Esophagus squamous epithelium (tissue), 5 donors: Measurements from ENCODE around the gene ATP2B2. TPM values are rescaled to one million over a fixed set of nuclear protein-coding genes. Genes with fewer than 3 reads are reported as not detected.

Source experiments
- DNase-seq: peaks from one replicate; lab custom pipeline; 2025; lab: John Stamatoyannopoulos, UW
- H3K27ac ChIP-seq, 4 donors: fragments of 200-600 bp; sonication (generic); one replicate each; pipeline ENCODE4 v1.5.1; 2016 to 2019; ENCODE audit warnings: mild to moderate bottlenecking in 1 of 4
- H3K27me3 ChIP-seq, 4 donors: fragments of 200-600 bp; sonication (generic); 1 replicate in 3 of 4; 2 replicates in 1 of 4; pipeline versions ENCODE4 v1.5.1 to v1.6.0; 2017 to 2021; ENCODE audit warnings: antibody characterized with exemption in 1 of 4
- H3K36me3 ChIP-seq, 3 donors: fragments of 200-600 bp; sonication (generic); one replicate each; pipeline ENCODE4 v1.5.1; 2016 to 2019
- H3K4me1 ChIP-seq, 3 donors: fragments of 200-600 bp; sonication (generic); one replicate each; pipeline ENCODE4 v1.5.1; 2017 to 2019
- H3K4me3 ChIP-seq, 4 donors: fragments of 200-600 bp; sonication (generic); 1 replicate in 3 of 4; 2 replicates in 1 of 4; pipeline ENCODE4 v1.5.1; 2016 to 2019; ENCODE audit warnings: mild to moderate bottlenecking in 2 of 4, moderate library complexity in 1 of 4
- H3K9me3 ChIP-seq, 3 donors: fragments of 200-600 bp; sonication (generic); one replicate each; pipeline ENCODE4 v1.5.1; 2016 to 2019
- POLR2A ChIP-seq, 4 donors: fragments of 450-650 bp; IDR thresholded peaks; one replicate each; pipeline ENCODE4 v1.6.1; 2017; ENCODE audit warnings: antibody characterized with exemption in 4 of 4, mild to moderate bottlenecking in 4 of 4, moderate library complexity in 3 of 4
- WGBS, 2 donors: methylation state at CpG; one replicate each; pipeline ENCODE4 v1.1.5; 2018; 5-methylcytosine and 5-hydroxymethylcytosine counted together
- intact Hi-C: fragments of 100-400 bp; cut with DNase I; formaldehyde crosslinking; loops from one replicate; pipeline ENCODE4 v1.15.0; 2022
- total RNA-seq, 4 donors: library from RNA; depleted of rRNA; stranded (reverse); fragments of >200 nt; gene quantifications; one replicate each; pipeline ENCODE4 v1.1.0, GENCODE V29; 2016
- TF ChIP-seq, protein P1 (sequence below), 6 experiments: fragments of 450-650 bp in 4 of 6; fragments of 200-600 bp in 2 of 6; sonication (generic) in 2 of 6; IDR thresholded peaks; one replicate each; pipeline ENCODE4 v1.5.1; 2016 to 2019; ENCODE audit warnings: antibody characterized with exemption in 6 of 6, mild to moderate bottlenecking in 4 of 6, moderate library complexity in 4 of 6
- donor health status: DM: yes; HTN: yes; CAD: no.

Gene ATP2B2
- total RNA-seq, 4 donors from 2014 or later = 0.31 to 0.57 (median 0.42) TPM

DNA sequence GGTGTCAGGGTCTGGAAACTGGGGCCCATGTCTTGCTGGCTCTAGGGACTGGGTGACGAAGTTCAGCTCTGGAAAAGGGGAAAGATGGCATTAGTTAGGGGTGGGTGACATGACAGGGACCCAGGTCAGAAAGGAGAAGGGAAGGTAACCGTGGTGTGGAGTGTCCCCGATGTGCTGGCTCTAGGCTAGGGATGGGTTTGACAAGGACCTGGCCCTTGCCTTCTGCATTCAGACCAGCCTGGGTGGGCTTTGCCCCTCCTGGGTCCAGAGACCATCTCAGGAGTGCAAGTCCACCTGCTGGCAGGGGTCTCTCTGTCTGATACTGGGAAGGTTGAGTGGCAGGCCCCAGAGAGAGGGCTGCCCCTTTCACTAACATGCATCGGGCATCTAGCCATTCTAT lies 28.7 kb upstream of the ATP2B2 start:
- DNase-seq = no peak
- TF ChIP-seq, protein P1, sequence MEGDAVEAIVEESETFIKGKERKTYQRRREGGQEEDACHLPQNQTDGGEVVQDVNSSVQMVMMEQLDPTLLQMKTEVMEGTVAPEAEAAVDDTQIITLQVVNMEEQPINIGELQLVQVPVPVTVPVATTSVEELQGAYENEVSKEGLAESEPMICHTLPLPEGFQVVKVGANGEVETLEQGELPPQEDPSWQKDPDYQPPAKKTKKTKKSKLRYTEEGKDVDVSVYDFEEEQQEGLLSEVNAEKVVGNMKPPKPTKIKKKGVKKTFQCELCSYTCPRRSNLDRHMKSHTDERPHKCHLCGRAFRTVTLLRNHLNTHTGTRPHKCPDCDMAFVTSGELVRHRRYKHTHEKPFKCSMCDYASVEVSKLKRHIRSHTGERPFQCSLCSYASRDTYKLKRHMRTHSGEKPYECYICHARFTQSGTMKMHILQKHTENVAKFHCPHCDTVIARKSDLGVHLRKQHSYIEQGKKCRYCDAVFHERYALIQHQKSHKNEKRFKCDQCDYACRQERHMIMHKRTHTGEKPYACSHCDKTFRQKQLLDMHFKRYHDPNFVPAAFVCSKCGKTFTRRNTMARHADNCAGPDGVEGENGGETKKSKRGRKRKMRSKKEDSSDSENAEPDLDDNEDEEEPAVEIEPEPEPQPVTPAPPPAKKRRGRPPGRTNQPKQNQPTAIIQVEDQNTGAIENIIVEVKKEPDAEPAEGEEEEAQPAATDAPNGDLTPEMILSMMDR (IDR thresholded peaks at IDR 0.05) = no peak
- TF ChIP-seq POLR2A (IDR thresholded peaks at IDR 0.05) = no peak
- intact Hi-C loops = no loop called here

DNA sequence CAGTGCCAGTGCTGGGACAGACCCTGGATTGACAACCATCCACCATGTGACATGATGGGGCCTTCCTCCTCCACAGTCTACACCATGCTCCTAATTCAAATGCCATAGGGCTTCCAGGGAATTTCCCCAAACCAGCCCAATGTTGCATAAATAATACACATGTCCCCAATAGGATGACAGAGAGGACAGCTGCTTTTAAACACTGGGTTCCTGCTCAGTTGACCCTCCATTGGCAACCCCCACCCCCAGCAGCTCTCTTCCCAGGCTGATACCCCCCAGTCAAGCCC lies 28.3 kb upstream of the ATP2B2 start:
- no peak for TF ChIP-seq POLR2A (IDR thresholded peaks at IDR 0.05)
- TF ChIP-seq, protein P1 (IDR thresholded peaks at IDR 0.05) = no peak
- no peak for DNase-seq
- intact Hi-C loops = no loop called here
- H3K4me1 ChIP-seq = no peaks in the 10 kb centered on the region
- H3K9me3 ChIP-seq = no peaks in the 10 kb centered on the region
- H3K36me3 ChIP-seq = no peaks in the 10 kb centered on the region
- H3K4me3 ChIP-seq = no peak overlapping the region
- H3K27ac ChIP-seq = no peak overlapping the region
- peaks cover 0 to 19% (median 0%) of the 10 kb centered on the region in 4 donors for H3K27me3 ChIP-seq

More for the DNA sequence above, 28.7 kb upstream of the ATP2B2 start:
- Histone ChIP-seq H3K27ac (no peak overlapping the region), H3K36me3 (no peaks in the 10 kb centered on the region), H3K27me3 (peaks cover 0 to 20% (median 0%) of the 10 kb centered on the region in 4 donors), H3K4me3 (no peak overlapping the region), H3K9me3 (peaks cover 0 to 1% (median 0%) of the 10 kb centered on the region in 3 donors), H3K4me1 (no peaks in the 10 kb centered on the region)
- 77 to 96% methylated on average over 3 to 4 of the region's 4 CpGs for WGBS, 2 donors

DNA sequence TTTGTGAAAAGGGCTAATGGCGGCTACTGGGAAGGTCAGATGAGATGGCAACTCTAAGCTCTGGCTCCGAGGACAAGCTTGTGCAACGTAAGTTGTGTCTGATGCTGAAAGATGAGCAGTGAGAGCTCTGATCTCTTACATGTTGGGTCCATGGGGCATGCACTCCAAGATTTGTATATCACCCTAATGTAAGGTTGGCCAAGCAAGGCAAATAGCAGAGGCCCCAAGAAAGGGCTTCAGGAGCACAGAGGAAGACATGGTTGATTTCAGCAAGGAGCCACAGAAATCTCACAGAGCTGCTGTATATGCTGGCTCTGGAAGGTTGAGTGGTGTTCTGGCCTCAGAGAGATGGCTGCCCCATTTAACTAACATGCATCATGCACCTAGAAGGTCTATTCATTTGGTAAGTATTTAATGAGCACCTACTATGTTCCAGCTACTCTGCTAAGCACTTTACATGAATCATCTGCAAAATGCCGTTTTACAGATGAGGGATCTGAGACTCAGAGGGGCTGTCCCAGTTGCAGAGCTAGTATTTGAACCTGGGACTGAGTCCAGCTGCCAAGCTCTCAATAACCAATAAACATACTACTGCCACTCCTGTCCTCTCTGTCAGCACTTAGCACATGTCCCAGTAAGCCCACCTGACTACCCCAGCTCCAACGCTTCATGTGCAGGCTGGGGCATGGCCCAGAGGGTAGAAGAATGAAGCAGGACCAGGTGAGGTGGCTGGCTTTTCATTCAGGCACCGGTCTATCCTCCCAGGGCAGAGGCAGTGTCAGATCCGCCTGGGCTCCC lies 27.8 kb upstream of the ATP2B2 start:
- H3K27ac ChIP-seq = no peak overlapping the region
- no peak for TF ChIP-seq POLR2A (IDR thresholded peaks at IDR 0.05)
- TF ChIP-seq, protein P1 (IDR thresholded peaks at IDR 0.05) = no peak
- intact Hi-C loops = no loop called here
- DNase-seq = no peak
- no peaks in the 10 kb centered on the region for H3K4me1 ChIP-seq
- no peaks in the 10 kb centered on the region for H3K36me3 ChIP-seq
- peaks cover 0 to 19% (median 0%) of the 10 kb centered on the region in 4 donors for H3K27me3 ChIP-seq
- H3K9me3 ChIP-seq = no peaks in the 10 kb centered on the region
- no peak overlapping the region for H3K4me3 ChIP-seq
- 70% methylated on average over 2 to 4 of the region's 7 CpGs for WGBS, 2 donors

DNA sequence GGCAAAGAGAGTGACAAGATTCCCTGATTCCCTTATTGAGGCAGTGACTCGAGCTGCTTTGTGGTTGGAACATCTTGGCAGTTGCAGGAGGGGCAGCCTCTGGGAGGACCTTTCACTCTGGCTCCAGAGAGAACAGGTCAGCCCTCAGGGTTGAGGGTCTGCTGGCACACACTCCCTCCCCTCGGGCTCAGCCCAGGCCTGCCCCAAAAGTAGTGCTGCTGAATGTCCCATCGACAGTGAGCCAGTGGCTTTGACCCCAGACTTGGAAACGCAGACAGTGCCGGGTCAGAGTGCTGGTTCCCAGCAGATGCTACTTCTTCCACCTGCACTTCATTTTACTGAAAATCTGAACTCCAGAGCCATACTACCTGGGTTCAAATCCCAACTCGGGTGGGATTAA lies 25.6 kb upstream of the ATP2B2 start:
- Histone ChIP-seq H3K9me3 (no peaks in the 10 kb centered on the region), H3K27me3 (peaks cover 0 to 24% (median 0%) of the 10 kb centered on the region in 4 donors), H3K36me3 (no peaks in the 10 kb centered on the region), H3K27ac (no peak overlapping the region), H3K4me3 (no peak overlapping the region), H3K4me1 (no peaks in the 10 kb centered on the region)
- intact Hi-C loops = no loop called here
- TF ChIP-seq, protein P1 (IDR thresholded peaks at IDR 0.05) = no peak
- no peak for TF ChIP-seq POLR2A (IDR thresholded peaks at IDR 0.05)
- no peak for DNase-seq
- 51 to 61% methylated on average over 6 of the region's 6 CpGs for WGBS, 2 donors

DNA sequence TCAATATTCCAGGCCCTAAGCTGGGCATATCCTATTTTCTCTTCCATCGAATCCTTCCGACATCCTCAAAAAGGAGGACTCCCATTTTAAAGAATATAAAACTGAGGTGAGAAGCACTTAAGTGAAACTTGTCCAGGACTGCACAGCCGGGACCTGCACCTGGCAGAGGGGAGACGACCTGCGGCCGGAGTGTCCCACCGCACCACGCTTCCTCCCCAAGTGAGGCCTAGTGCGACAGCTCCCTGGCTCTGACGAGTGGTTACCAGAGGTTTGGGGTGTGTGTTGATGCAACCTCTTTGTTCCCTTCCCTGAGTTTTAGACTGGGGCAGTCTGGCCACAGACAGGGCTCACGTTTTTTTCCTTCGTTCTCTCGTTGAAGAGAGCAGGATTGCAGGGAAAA lies 24.9 kb upstream of the ATP2B2 start:
- TF ChIP-seq POLR2A (IDR thresholded peaks at IDR 0.05) = no peak
- TF ChIP-seq, protein P1 (IDR thresholded peaks at IDR 0.05) = no peak
- intact Hi-C loops = no loop called here
- Histone ChIP-seq H3K4me3 (no peak overlapping the region), H3K36me3 (no peaks in the 10 kb centered on the region), H3K27ac (no peak overlapping the region), H3K27me3 (peaks cover 0 to 30% (median 0%) of the 10 kb centered on the region in 4 donors), H3K4me1 (no peaks in the 10 kb centered on the region), H3K9me3 (no peaks in the 10 kb centered on the region)
- DNase-seq = no peak
- WGBS, 2 donors = 75 to 80% methylated on average over 10 to 13 of the region's 13 CpGs
